Cardiac muscle cell (in vitro differentiated cells and primary cell): ENCODE measurements around the gene AGMO. TPM values are rescaled to one million over a fixed set of nuclear protein-coding genes. Genes with fewer than 3 reads are reported as not detected.

Experiments
- DNase-seq, 2 donors: peaks; one replicate each; pipeline versions ENCODE4 v3.0.0 to v3.0.0-alpha.2; 2010 to 2017; ENCODE audit warnings: low read depth in 1 of 2, low spot score in 1 of 2
- H3K27ac ChIP-seq: fragments of 200-600 bp; sonication (generic); 2 replicates; pipeline ENCODE4 v1.5.1; 2016
- H3K27me3 ChIP-seq: fragments of 200-600 bp; sonication (generic); 2 replicates; pipeline ENCODE4 v1.6.0; 2016; ENCODE audit warnings: control low read depth
- H3K36me3 ChIP-seq: fragments of 200-600 bp; sonication (generic); 2 replicates; pipeline ENCODE4 v1.5.1; 2016; ENCODE audit warnings: control low read depth
- H3K4me1 ChIP-seq: fragments of 200-600 bp; sonication (generic); 2 replicates; pipeline ENCODE4 v1.8.1; 2017; ENCODE audit warnings: low read depth, mild to moderate bottlenecking, mixed run types
- H3K4me3 ChIP-seq: fragments of 200-600 bp; sonication (generic); 2 replicates; pipeline ENCODE4 v1.5.1; 2016; ENCODE audit warnings: mild to moderate bottlenecking
- H3K9me3 ChIP-seq: fragments of 200-600 bp; sonication (generic); 2 replicates; pipeline ENCODE4 v1.5.1; 2017; ENCODE audit warnings: low read depth, mild to moderate bottlenecking, control low read depth
- polyA plus RNA-seq: library from polyadenylated mRNA; unstranded; fragments of >200 nt; fragmentation: Nextera tagmentation; extraction: Ambion mirVana; gene quantifications from 2 replicates; pipeline ENCODE4 v1.2.1, GENCODE V29; 2016
- total RNA-seq: library from RNA; depleted of rRNA; stranded (reverse); fragments of >200 nt; gene quantifications from 2 replicates; pipeline ENCODE4 v1.2.3, GENCODE V29; 2016
- TF ChIP-seq, protein P1 (sequence below): IDR thresholded peaks from 2 replicates; pipeline ENCODE4 v1.5.1; 2012; ENCODE audit warnings: low read depth, mild to moderate bottlenecking, low read length

Gene AGMO
- total and polyA plus RNA-seq, 2 experiments from 2014 or later, result 0.16 TPM; not detected in 1

DNA sequence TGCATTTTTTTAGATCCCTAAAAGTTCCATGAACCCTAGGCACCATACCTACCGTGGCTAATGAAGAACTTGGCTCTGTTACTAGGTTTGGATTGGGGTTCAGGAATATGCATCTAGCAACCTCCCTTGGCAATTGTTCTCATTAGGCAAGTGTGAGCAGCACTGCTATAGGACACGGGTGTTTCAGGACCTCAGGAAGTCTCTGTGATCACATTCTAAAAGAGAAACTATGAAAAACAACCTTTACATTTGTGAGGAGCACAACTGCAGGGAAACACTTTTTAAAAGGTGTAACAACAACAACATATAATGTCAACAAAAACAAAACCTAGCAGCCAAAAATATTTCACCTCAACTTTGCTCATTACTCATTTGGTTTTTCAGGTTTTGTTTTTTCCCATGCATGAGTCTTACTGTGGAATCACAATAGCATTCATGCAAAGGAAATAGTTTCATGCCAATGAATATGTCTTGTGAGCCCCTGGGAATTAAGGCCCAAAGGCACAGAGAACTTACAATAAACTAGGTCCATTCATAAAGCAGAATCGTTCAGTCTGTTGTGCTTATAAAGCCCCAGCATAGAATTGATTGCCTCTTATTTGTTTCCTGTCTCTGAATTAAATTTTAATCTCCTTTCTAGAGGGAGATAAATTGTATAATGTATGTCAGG is 403.5 kb downstream of the AGMO start:
- H3K27me3 ChIP-seq, result no peaks in the 10 kb centered on the region
- no peak for DNase-seq
- TF ChIP-seq, protein P1, sequence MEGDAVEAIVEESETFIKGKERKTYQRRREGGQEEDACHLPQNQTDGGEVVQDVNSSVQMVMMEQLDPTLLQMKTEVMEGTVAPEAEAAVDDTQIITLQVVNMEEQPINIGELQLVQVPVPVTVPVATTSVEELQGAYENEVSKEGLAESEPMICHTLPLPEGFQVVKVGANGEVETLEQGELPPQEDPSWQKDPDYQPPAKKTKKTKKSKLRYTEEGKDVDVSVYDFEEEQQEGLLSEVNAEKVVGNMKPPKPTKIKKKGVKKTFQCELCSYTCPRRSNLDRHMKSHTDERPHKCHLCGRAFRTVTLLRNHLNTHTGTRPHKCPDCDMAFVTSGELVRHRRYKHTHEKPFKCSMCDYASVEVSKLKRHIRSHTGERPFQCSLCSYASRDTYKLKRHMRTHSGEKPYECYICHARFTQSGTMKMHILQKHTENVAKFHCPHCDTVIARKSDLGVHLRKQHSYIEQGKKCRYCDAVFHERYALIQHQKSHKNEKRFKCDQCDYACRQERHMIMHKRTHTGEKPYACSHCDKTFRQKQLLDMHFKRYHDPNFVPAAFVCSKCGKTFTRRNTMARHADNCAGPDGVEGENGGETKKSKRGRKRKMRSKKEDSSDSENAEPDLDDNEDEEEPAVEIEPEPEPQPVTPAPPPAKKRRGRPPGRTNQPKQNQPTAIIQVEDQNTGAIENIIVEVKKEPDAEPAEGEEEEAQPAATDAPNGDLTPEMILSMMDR, result no peak
- no peaks in the 10 kb centered on the region for H3K36me3 ChIP-seq
- H3K9me3 ChIP-seq, result no peaks in the 10 kb centered on the region
- no peak overlapping the region for H3K4me3 ChIP-seq
- H3K4me1 ChIP-seq, result no peaks in the 10 kb centered on the region
- H3K27ac ChIP-seq, result no peak overlapping the region

Other genes with a start within 250 kb of the AGMO start
- 0.25 TPM in 1 of 2 replicates, not detected in the other for gene MEOX2, start 124.7 kb upstream of the AGMO start, total RNA-seq
- gene MEOX2, start 124.7 kb upstream of the AGMO start, polyA plus RNA-seq, result 0.34 and 0.52 TPM in 2 replicates